ENCODE data around the gene PRKAA1. TPM values are rescaled to one million over a fixed set of nuclear protein-coding genes. Genes with fewer than 3 reads are reported as not detected.

Gene PRKAA1
- polyA plus RNA-seq, 2 of the 4 experiments (the other 2 are of a cell fraction), result 51.5 to 107 TPM

- TF ChIP-seq EHMT2 (IDR thresholded peaks at IDR 0.05; ENCODE audit: low read depth), result no peak
- no peak for TF ChIP-seq KDM5A (IDR thresholded peaks at IDR 0.05)
- TF ChIP-seq HOXB5 (CRISPR knock-in tag; IDR thresholded peaks at IDR 0.05), result no peak
- TF ChIP-seq HES2 (IDR thresholded peaks at IDR 0.05), result no peak
- no peak for TF ChIP-seq REST (IDR thresholded peaks at IDR 0.05)
- no peaks in the 10 kb centered on the region for H3K9me3 ChIP-seq
- no peak for DNase-seq (ENCODE audit: low read depth in 1 of 2, low spot score in 1 of 2)
- FAIRE-seq, result peak; percentile 32
- no peak for ATAC-seq
- H3K4me3 ChIP-seq, result no peak overlapping the region
- 97% methylated on average over 1 of the region's 1 CpG for WGBS (ENCODE audit: missing lambda C conversion rate)
- H3K4me1 ChIP-seq, result peaks cover 8% of the 10 kb centered on the region; the same call in 2 of the 3 replicates
- H3K4me2 ChIP-seq, result no peak overlapping the region
- no peak overlapping the region for H3K27ac ChIP-seq
- POLR2A ChIA-PET, result no interaction called here
- CTCF ChIA-PET, result no interaction called here
Measured at GRCh38 chr5:40812125-40812524, 14.0 kb upstream of the PRKAA1 start.

GRCh38 chr5:40801771-40802562, 3.8 kb upstream of the PRKAA1 start:
- no peak overlapping the region for H3K4me2 ChIP-seq
- CTCF ChIA-PET, result interaction anchor here (1.0 kb wide), 1 partner anchor 13 kb away, joined by 3 read pairs; no protein-coding TSS in a partner anchor
- TF ChIP-seq USF2 (IDR thresholded peaks at IDR 0.05) (no peak), NR3C1 (IDR thresholded peaks at IDR 0.05) (no peak), SREBF2 (IDR thresholded peaks at IDR 0.05) (no peak), POLR2AphosphoS2 (conservative IDR thresholded peaks at IDR 0.05; ENCODE audit: low read length) (no peak), HEYL (CRISPR knock-in tag; IDR thresholded peaks at IDR 0.05) (no peak), FOXS1 (CRISPR knock-in tag; IDR thresholded peaks at IDR 0.05) (no peak), HOXA7 (CRISPR knock-in tag; IDR thresholded peaks at IDR 0.05) (no peak), POLR2A (IDR thresholded peaks at IDR 0.05; ENCODE audit: low read length) (no peak), HOXB5 (CRISPR knock-in tag; IDR thresholded peaks at IDR 0.05) (no peak), MAZ (IDR thresholded peaks at IDR 0.05; ENCODE audit: borderline replicate concordance, low read depth, low read length) (no peak), E2F6 (IDR thresholded peaks at IDR 0.05; ENCODE audit: borderline replicate concordance, low read depth) (no peak), MAX (IDR thresholded peaks at IDR 0.05) (no peak), ELK1 (IDR thresholded peaks at IDR 0.05; ENCODE audit: low read depth, low read length) (no peak), BHLHE40 (IDR thresholded peaks at IDR 0.05; ENCODE audit: low read depth, low read length) (no peak), RAD21 (conservative IDR thresholded peaks at IDR 0.05 in 1 of 2, IDR thresholded peaks at IDR 0.05 in 1 of 2) (no peak), RFX5 (IDR thresholded peaks at IDR 0.05) (no peak), MYC (IDR thresholded peaks at IDR 0.05; ENCODE audit: borderline replicate concordance, low read length) (no peak), CBX8 (IDR thresholded peaks at IDR 0.05) (no peak)
- H3K27ac ChIP-seq, result no peak overlapping the region
- no peak for DNase-seq (ENCODE audit: low read depth in 1 of 2, low spot score in 1 of 2)
- no peak for ATAC-seq
- H3K4me3 ChIP-seq, result no peak overlapping the region
- POLR2A ChIA-PET, result no interaction called here
- no peaks in the 10 kb centered on the region for H3K9me3 ChIP-seq
- H3K4me1 ChIP-seq, result peaks cover 11% of the 10 kb centered on the region
- FAIRE-seq, result no peak
- 87% methylated on average over 8 of the region's 8 CpGs for WGBS (ENCODE audit: missing lambda C conversion rate)

Data from A549 (cell line).